A673 (cell line): ENCODE data around the gene SCAF1. TPM values are rescaled to one million over a fixed set of nuclear protein-coding genes. Genes with fewer than 3 reads are reported as not detected.
A peak's percentile ranks its signal among the peaks of the same experiment; 100 is the strongest.

ENCODE experiments used
- BruUV-seq: library from RNA; stranded (reverse); fragments of 400-500 nt; replicated peaks from 2 replicates; lab custom pipeline; 2021; lab: Mats Ljungman, UMichigan
- CTCF ChIA-PET: fragments of 300-600 bp; sonication (Branson Sonifier 250); formaldehyde crosslinking; loops from one replicate; lab custom pipeline; 2022; ENCODE audit warnings: antibody characterized with exemption; lab: Charles Lee
- POLR2A ChIA-PET: fragments of 300-600 bp; sonication (Branson Sonifier 250); formaldehyde crosslinking; loops from one replicate; lab custom pipeline; 2022; ENCODE audit warnings: antibody characterized with exemption; ENCODE audit not compliant: low non-redundant PET; lab: Charles Lee
- DNase-seq: peaks from one replicate; pipeline ENCODE4 v3.0.0-alpha.2; 2015; ENCODE audit warnings: low spot score
- H3K27ac ChIP-seq: fragments of 200-600 bp; sonication (generic); 2 replicates; pipeline ENCODE4 v1.5.1; 2016; ENCODE audit warnings: mixed run types, low read depth, mild to moderate bottlenecking, mixed read lengths, antibody characterized with exemption, low read length; ENCODE audit not compliant: poor library complexity, severe bottlenecking
- H3K27me3 ChIP-seq: fragments of 200-600 bp; sonication (generic); replicated peaks from 2 replicates; pipeline ENCODE4 v1.6.1; 2017; ENCODE audit warnings: mixed run types, low read depth, mild to moderate bottlenecking, mixed read lengths, antibody characterized with exemption, low read length; ENCODE audit not compliant: insufficient read depth, poor library complexity
- H3K36me3 ChIP-seq: fragments of 200-600 bp; sonication (generic); 2 replicates; pipeline ENCODE4 v1.6.1; 2016; ENCODE audit warnings: mixed run types, mild to moderate bottlenecking, mixed read lengths, antibody characterized with exemption, low read length; ENCODE audit not compliant: insufficient read depth, poor library complexity, severe bottlenecking
- H3K4me1 ChIP-seq: fragments of 200-600 bp; sonication (generic); 2 replicates; pipeline ENCODE4 v1.6.1; 2017; ENCODE audit warnings: mixed run types, mild to moderate bottlenecking, mixed read lengths, antibody characterized with exemption, low read length; ENCODE audit not compliant: insufficient read depth, poor library complexity, severe bottlenecking
- H3K4me3 ChIP-seq: fragments of 200-600 bp; sonication (generic); 2 replicates; pipeline ENCODE4 v1.5.1; 2016; ENCODE audit warnings: low read depth, mixed run types, mild to moderate bottlenecking, mixed read lengths, low read length; ENCODE audit not compliant: poor library complexity, severe bottlenecking
- H3K9me3 ChIP-seq: fragments of 200-600 bp; sonication (generic); 2 replicates; pipeline ENCODE4 v1.6.1; 2016; ENCODE audit warnings: mixed run types, low read depth, mild to moderate bottlenecking, mixed read lengths, antibody characterized with exemption, low read length; ENCODE audit not compliant: poor library complexity, severe bottlenecking
- EZH2 ChIP-seq: fragments of 200-600 bp; sonication (generic); IDR thresholded peaks from 2 replicates; pipeline ENCODE4 v1.6.1; 2017; ENCODE audit warnings: borderline replicate concordance, low read depth, mild to moderate bottlenecking, mixed read lengths, antibody characterized with exemption, low read length; ENCODE audit not compliant: poor library complexity, severe bottlenecking
- intact Hi-C: fragments of 100-400 bp; cut with micrococcal nuclease; formaldehyde crosslinking; loops from one replicate; pipeline ENCODE4 v1.10.0; 2022; ENCODE audit not compliant: unreplicated experiment
- total RNA-seq: library from RNA; stranded (reverse); gene quantifications from 2 replicates; pipeline ENCODE4 v1.2.3, GENCODE V29; 2021
- TF ChIP-seq, protein P1 (sequence below): fragments of 300-800, 200-600 bp; sonication (generic); conservative IDR thresholded peaks from 2 replicates; pipeline ENCODE4 v1.5.1; 2017; ENCODE audit warnings: low read depth, mild to moderate bottlenecking, antibody characterized with exemption, low read length, moderate library complexity, mixed read lengths

Gene SCAF1
- total RNA-seq, 1 experiment from 2014 or later, result 98.2 TPM

DNA sequence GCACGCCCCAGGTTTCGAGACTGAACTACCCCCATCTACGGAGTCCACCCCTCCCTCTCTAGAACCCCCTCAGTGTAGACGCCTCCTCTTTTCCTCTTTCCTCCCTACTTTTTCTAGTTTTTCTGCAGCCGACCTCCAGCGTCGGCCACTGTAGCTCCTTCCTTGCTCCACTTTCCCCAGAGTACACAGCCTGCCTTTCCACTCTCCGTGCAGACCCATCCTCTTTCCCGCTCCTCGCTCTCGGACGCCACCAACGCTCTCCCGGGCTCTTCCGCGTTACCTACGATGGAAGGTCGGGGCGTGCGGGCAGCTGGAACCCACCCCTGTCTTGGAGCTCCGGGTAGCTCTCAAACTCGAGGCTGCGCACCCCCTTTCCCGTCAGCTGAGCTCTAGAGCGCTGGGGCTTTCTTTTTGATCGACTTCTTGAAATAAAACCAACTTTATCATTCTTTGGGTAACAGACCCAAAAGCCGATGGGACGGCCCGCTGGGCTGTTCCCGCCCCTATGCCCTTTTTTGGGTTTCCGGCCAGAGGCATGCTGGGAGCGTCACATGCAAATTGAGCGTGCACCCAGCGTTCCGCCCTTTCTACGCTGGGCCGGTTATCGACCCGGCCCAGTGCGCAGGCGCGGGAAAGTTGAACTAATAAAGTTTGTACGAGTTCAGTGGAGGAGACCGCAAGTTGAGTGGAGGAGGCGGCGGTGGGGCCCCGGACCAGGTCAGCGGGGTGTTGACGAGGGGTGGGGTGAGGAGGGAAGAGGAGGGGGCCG lies 23.5 kb downstream of the SCAF1 start, which contains the start of the genes BCL2L12 and IRF3:
BCL2L12 (plus strand) TSS at position 583 of the 769 bp plus-strand sequence. CDS start 760 bp downstream, outside the sequence.
IRF3 (minus strand) TSS at position 507 of the 769 bp plus-strand sequence. CDS start 1,019 bp downstream, outside the sequence.
- Histone ChIP-seq H3K36me3 (peaks cover 34% of the 10 kb centered on the region), H3K27ac (peak within 1 kb of the TSS; percentile 83), H3K27me3 (no peaks in the 10 kb centered on the region), H3K4me3 (peak within 1 kb of the TSS; percentile 86), H3K4me1 (peaks cover 17% of the 10 kb centered on the region), H3K9me3 (no peaks in the 10 kb centered on the region)
- TF ChIP-seq, protein P1, sequence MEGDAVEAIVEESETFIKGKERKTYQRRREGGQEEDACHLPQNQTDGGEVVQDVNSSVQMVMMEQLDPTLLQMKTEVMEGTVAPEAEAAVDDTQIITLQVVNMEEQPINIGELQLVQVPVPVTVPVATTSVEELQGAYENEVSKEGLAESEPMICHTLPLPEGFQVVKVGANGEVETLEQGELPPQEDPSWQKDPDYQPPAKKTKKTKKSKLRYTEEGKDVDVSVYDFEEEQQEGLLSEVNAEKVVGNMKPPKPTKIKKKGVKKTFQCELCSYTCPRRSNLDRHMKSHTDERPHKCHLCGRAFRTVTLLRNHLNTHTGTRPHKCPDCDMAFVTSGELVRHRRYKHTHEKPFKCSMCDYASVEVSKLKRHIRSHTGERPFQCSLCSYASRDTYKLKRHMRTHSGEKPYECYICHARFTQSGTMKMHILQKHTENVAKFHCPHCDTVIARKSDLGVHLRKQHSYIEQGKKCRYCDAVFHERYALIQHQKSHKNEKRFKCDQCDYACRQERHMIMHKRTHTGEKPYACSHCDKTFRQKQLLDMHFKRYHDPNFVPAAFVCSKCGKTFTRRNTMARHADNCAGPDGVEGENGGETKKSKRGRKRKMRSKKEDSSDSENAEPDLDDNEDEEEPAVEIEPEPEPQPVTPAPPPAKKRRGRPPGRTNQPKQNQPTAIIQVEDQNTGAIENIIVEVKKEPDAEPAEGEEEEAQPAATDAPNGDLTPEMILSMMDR, result no peak
- no TSS peak for BruUV-seq
- intact Hi-C loops, result no loop called here
- peak; percentile 97 for DNase-seq
- POLR2A ChIA-PET, result no interaction called here
- CTCF ChIA-PET, result no interaction called here

DNA sequence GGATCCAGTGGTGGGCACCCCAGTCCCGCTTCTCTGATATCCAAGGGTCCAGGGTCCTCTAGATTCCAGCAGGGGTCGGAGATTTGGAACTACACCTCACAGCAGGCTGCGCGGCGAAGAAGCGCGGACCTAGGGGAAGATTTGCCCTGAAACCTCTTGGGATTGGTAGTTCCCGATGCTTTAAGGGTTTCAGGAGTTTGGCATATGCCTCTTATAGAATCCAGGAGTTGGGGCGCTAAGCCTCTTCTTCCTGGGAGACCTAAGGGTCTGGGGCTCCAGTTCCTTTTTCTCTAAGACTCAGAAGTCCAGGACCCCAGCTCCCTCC lies 24.1 kb downstream of the SCAF1 start:
- peak overlapping the region; percentile 83 for H3K27ac ChIP-seq
- peaks cover 33% of the 10 kb centered on the region for H3K36me3 ChIP-seq
- H3K27me3 ChIP-seq, result no peaks in the 10 kb centered on the region
- H3K4me1 ChIP-seq, result peaks cover 17% of the 10 kb centered on the region
- ChIA-PET POLR2A (no interaction called here), CTCF (interaction anchor here (1.0 kb wide), 1 partner anchor 15 kb away, joined by 3 read pairs; no protein-coding TSS in a partner anchor)
- H3K9me3 ChIP-seq, result no peaks in the 10 kb centered on the region
- TSS peak; percentile 78 for BruUV-seq
- peak overlapping the region; percentile 86 for H3K4me3 ChIP-seq
- intact Hi-C loops, result no loop called here
- TF ChIP-seq EZH2, result no peak
- TF ChIP-seq, protein P1, result no peak
- no peak for DNase-seq

DNA sequence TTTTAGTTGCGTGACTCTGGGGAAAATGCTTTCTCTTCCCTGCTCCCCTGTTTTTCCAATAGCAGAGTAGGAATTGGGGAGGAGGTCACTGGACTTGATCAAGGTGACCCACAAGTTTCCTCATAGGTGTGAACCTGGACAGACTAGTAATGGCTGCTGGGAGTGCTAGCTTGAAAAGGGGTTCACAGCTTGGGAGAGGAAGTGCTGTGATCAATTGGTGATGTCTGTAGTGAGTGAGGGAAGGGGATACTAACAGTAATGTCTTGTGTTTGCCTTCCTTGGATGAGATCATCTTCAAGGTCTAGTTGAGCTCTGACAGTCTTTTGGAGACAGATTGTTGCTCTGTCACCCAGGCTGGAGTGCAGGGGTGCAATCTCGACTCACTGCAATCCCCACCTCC lies 25.5 kb downstream of the SCAF1 start:
- POLR2A ChIA-PET, result interaction anchor here (0.7 kb wide), 1 partner anchor 27 kb away, joined by 11 read pairs; no protein-coding TSS in a partner anchor

More for the DNA sequence above, 25.5 kb downstream of the SCAF1 start:
- BruUV-seq, result no TSS peak
- Histone ChIP-seq H3K4me3 (no peak overlapping the region), H3K36me3 (peaks cover 32% of the 10 kb centered on the region), H3K4me1 (peaks cover 23% of the 10 kb centered on the region), H3K27me3 (no peaks in the 10 kb centered on the region), H3K9me3 (no peaks in the 10 kb centered on the region), H3K27ac (no peak overlapping the region)
- TF ChIP-seq EZH2, result no peak
- TF ChIP-seq, protein P1, result no peak
- intact Hi-C loops, result no loop called here
- no peak for DNase-seq
- CTCF ChIA-PET, result interaction anchor here (0.7 kb wide), 1 partner anchor 245 kb away, joined by 3 read pairs; no protein-coding TSS in a partner anchor
